ENCODE data around the gene TCEA2. TPM values are rescaled to one million over a fixed set of nuclear protein-coding genes. Genes with fewer than 3 reads are reported as not detected.

TCEA2 gene
- total and polyA plus RNA-seq, 2 of the 13 experiments (the other 11 are each of a cell fraction or from before 2014, with no cell fraction given) = 28.1 to 33.7 TPM

DNA sequence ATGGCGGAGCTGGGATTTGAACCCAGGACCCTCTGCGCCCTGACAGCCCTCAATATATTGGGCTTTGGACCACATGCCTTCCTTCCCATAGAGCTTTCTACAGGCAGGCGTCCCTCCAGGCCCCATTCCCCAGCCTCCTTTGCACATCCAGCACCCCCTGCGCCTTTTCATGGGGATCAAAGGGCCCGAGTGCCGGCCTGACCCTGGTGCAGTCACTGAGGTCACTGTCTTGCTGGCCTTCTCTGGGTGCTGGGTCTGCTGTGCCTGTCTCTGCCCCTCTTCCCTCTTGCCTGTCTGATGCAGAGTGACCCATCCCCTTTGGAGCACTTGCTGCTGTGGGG lies 18.6 kb downstream of the TCEA2 start (continued):
- peak; percentile 21; the same call in 1 of the 2 replicates for TF ChIP-seq ZNF687 (CRISPR knock-in tag; IDR thresholded peaks at IDR 0.05)
- TF ChIP-seq, protein P1, sequence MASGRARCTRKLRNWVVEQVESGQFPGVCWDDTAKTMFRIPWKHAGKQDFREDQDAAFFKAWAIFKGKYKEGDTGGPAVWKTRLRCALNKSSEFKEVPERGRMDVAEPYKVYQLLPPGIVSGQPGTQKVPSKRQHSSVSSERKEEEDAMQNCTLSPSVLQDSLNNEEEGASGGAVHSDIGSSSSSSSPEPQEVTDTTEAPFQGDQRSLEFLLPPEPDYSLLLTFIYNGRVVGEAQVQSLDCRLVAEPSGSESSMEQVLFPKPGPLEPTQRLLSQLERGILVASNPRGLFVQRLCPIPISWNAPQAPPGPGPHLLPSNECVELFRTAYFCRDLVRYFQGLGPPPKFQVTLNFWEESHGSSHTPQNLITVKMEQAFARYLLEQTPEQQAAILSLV (CRISPR knock-in tag; IDR thresholded peaks at IDR 0.05; ENCODE audit: borderline replicate concordance) = no peak
- no peak for TF ChIP-seq ZSCAN31 (CRISPR knock-in tag; IDR thresholded peaks at IDR 0.05; ENCODE audit: low read depth)
- TF ChIP-seq ZBTB26 (CRISPR knock-in tag; IDR thresholded peaks at IDR 0.05; ENCODE audit: borderline replicate concordance) = no peak
- no peak for TF ChIP-seq SMAD3 (CRISPR knock-in tag; IDR thresholded peaks at IDR 0.05)
- no peak for TF ChIP-seq KAT2B (IDR thresholded peaks at IDR 0.05; ENCODE audit: borderline replicate concordance, low read depth, low read length)
- TF ChIP-seq NFATC3 (CRISPR knock-in tag; IDR thresholded peaks at IDR 0.05) = no peak
- no peak for TF ChIP-seq IKZF1 (IDR thresholded peaks at IDR 0.05)
- TF ChIP-seq, protein P2, sequence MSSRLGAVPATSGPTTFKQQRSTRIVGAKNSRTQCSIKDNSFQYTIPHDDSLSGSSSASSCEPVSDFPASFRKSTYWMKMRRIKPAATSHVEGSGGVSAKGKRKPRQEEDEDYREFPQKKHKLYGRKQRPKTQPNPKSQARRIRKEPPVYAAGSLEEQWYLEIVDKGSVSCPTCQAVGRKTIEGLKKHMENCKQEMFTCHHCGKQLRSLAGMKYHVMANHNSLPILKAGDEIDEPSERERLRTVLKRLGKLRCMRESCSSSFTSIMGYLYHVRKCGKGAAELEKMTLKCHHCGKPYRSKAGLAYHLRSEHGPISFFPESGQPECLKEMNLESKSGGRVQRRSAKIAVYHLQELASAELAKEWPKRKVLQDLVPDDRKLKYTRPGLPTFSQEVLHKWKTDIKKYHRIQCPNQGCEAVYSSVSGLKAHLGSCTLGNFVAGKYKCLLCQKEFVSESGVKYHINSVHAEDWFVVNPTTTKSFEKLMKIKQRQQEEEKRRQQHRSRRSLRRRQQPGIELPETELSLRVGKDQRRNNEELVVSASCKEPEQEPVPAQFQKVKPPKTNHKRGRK (CRISPR knock-in tag; IDR thresholded peaks at IDR 0.05) = no peak
- TF ChIP-seq ZNF232 (CRISPR knock-in tag; IDR thresholded peaks at IDR 0.05; ENCODE audit: borderline replicate concordance) = no peak
- TF ChIP-seq ZBTB38 (CRISPR knock-in tag; IDR thresholded peaks at IDR 0.05) = 0 out of 2 replicates have a peak, but pooled peaks have one; percentile 0
- TF ChIP-seq IRF2 (CRISPR knock-in tag; IDR thresholded peaks at IDR 0.05) = no peak
- no peak for TF ChIP-seq ZHX2 (IDR thresholded peaks at IDR 0.05; ENCODE audit: low read depth)
- TF ChIP-seq ZHX2 (CRISPR knock-in tag; IDR thresholded peaks at IDR 0.05; ENCODE audit: borderline replicate concordance) = no peak
- no peak for TF ChIP-seq ZNF441 (CRISPR knock-in tag; IDR thresholded peaks at IDR 0.05; ENCODE audit: borderline replicate concordance)
- TF ChIP-seq THAP8 (CRISPR knock-in tag; IDR thresholded peaks at IDR 0.05; ENCODE audit: borderline replicate concordance) = no peak
